IMR-90 (cell line): ENCODE results near the gene PRDM15. TPM values are rescaled to one million over a fixed set of nuclear protein-coding genes. Genes with fewer than 3 reads are reported as not detected.

Source experiments
- ATAC-seq: fragments of 200-7000 bp; cut with Tn5 transposase; 2 replicates; pipeline ENCODE4 v1.9.1; 2020; ENCODE audit warnings: low read depth, mild to moderate bottlenecking, moderate library complexity
- BruUV-seq: library from RNA; stranded (reverse); fragments of 400-500 nt; replicated peaks from 2 replicates; lab custom pipeline; 2021; lab: Mats Ljungman, UMichigan
- CTCF ChIA-PET: fragments of 300-600 bp; formaldehyde crosslinking; extraction: SDS; loops from one replicate; lab custom pipeline; 2021; ENCODE audit warnings: antibody characterized with exemption; lab: Yijun Ruan, JAX
- POLR2A ChIA-PET: fragments of 300-600 bp; sonication (Branson Sonifier 250); formaldehyde crosslinking; loops from one replicate; lab custom pipeline; 2022; ENCODE audit warnings: antibody characterized with exemption; ENCODE audit not compliant: unreplicated experiment; lab: Charles Lee
- DNase-seq: peaks from one replicate; pipeline ENCODE4 v3.0.0; 2013
- H2AFZ ChIP-seq: replicated peaks from 2 replicates; pipeline ENCODE3; 2013; ENCODE audit warnings: low read length, mild to moderate bottlenecking; ENCODE audit not compliant: poor library complexity
- H2AK5ac ChIP-seq: 2 replicates; pipeline ENCODE4 v1.6.1; 2013; ENCODE audit warnings: low read depth, low read length, inconsistent platforms
- H2AK9ac ChIP-seq: replicated peaks from 2 replicates; pipeline ENCODE3; 2013; ENCODE audit warnings: mild to moderate bottlenecking, low read depth, low read length, moderate library complexity; ENCODE audit not compliant: poor library complexity
- H2BK120ac ChIP-seq: 2 replicates; pipeline ENCODE4 v1.6.1; 2013; ENCODE audit warnings: low read depth, low read length, inconsistent platforms
- H2BK15ac ChIP-seq: 3 replicates; pipeline ENCODE4 v1.6.1; 2013; ENCODE audit warnings: low read depth, low read length, inconsistent platforms
- H2BK20ac ChIP-seq: 2 replicates; pipeline ENCODE4 v1.6.1; 2013; ENCODE audit warnings: low read depth, mild to moderate bottlenecking, inconsistent platforms, low read length, moderate library complexity
- H2BK5ac ChIP-seq: 2 replicates; pipeline ENCODE4 v1.6.1; 2013; ENCODE audit warnings: mild to moderate bottlenecking, low read depth, low read length, inconsistent platforms; ENCODE audit not compliant: poor library complexity, severe bottlenecking
- H3K14ac ChIP-seq: replicated peaks from 2 replicates; pipeline ENCODE4 v1.6.1; 2013; ENCODE audit warnings: low read depth, low read length, inconsistent platforms
- H3K18ac ChIP-seq: 2 replicates; pipeline ENCODE4 v1.6.1; 2013; ENCODE audit warnings: low read depth, low read length, control low read depth
- H3K23ac ChIP-seq: 2 replicates; pipeline ENCODE4 v1.6.1; 2013; ENCODE audit warnings: low read depth, low read length, inconsistent platforms
- H3K27ac ChIP-seq: 2 replicates; pipeline ENCODE4 v1.5.1; 2013; ENCODE audit warnings: mild to moderate bottlenecking, control low read depth, low read length; ENCODE audit not compliant: insufficient read depth
- H3K27me3 ChIP-seq: 2 replicates; pipeline ENCODE4 v1.6.1; 2013; ENCODE audit warnings: low read length; ENCODE audit not compliant: control insufficient read depth, insufficient read depth
- H3K36me3 ChIP-seq: 2 replicates; pipeline ENCODE4 v1.6.1; 2013; ENCODE audit warnings: low read length, mixed read lengths; ENCODE audit not compliant: control insufficient read depth, insufficient read depth
- H3K4ac ChIP-seq: 2 replicates; pipeline ENCODE4 v1.6.1; 2013; ENCODE audit warnings: low read depth, low read length, inconsistent platforms
- H3K4me1 ChIP-seq: 2 replicates; pipeline ENCODE4 v1.6.1; 2013; ENCODE audit warnings: low read length, mixed read lengths; ENCODE audit not compliant: control insufficient read depth, insufficient read depth
- H3K4me2 ChIP-seq: 2 replicates; pipeline ENCODE4 v1.6.1; 2013; ENCODE audit warnings: low read depth, mild to moderate bottlenecking, control low read depth, low read length, moderate library complexity
- H3K4me3 ChIP-seq: 2 replicates; pipeline ENCODE4 v1.5.1; 2013; ENCODE audit warnings: low read depth, mild to moderate bottlenecking, control low read depth, low read length, moderate library complexity; ENCODE audit not compliant: insufficient read depth
- H3K56ac ChIP-seq: 2 replicates; pipeline ENCODE4 v1.6.1; 2013; ENCODE audit warnings: low read length, inconsistent platforms; ENCODE audit not compliant: insufficient read depth; ENCODE audit errors: extremely low read depth
- H3K79me1 ChIP-seq, 2 experiments: 2 replicates each; pipeline ENCODE4 v1.6.1; 2013; ENCODE audit warnings: low read length in 2 of 2, inconsistent platforms in 1 of 2, low read depth in 1 of 2
- H3K9ac ChIP-seq: 2 replicates; pipeline ENCODE4 v1.6.1; 2013; ENCODE audit warnings: low read depth, low read length, control low read depth
- H3K9me1 ChIP-seq: 2 replicates; pipeline ENCODE4 v1.6.1; 2013; ENCODE audit warnings: low read length, inconsistent platforms; ENCODE audit not compliant: insufficient read depth
- H3K9me3 ChIP-seq: 2 replicates; pipeline ENCODE4 v1.6.1; 2013; ENCODE audit warnings: low read length; ENCODE audit not compliant: control insufficient read depth, insufficient read depth
- H4K20me1 ChIP-seq: 2 replicates; pipeline ENCODE4 v1.6.1; 2013; ENCODE audit warnings: low read length, inconsistent platforms; ENCODE audit not compliant: insufficient read depth
- H4K5ac ChIP-seq: 2 replicates; pipeline ENCODE4 v1.6.1; 2013; ENCODE audit warnings: mild to moderate bottlenecking, low read depth, low read length, control low read depth
- H4K8ac ChIP-seq, 2 experiments: 2 replicates each; pipeline ENCODE4 v1.6.1; 2013; ENCODE audit warnings: low read depth in 2 of 2, low read length in 2 of 2, control low read depth in 1 of 2, inconsistent platforms in 1 of 2
- H4K91ac ChIP-seq: 2 replicates; pipeline ENCODE4 v1.6.1; 2013; ENCODE audit warnings: low read depth, low read length, inconsistent platforms; ENCODE audit not compliant: insufficient read depth
- CHD1 ChIP-seq: IDR thresholded peaks from 2 replicates; pipeline ENCODE4 v1.6.1; 2012; ENCODE audit warnings: low read depth, low read length, improper control_type of control experiment
- ELK1 ChIP-seq: fragments of 150-350 bp; IDR thresholded peaks from 2 replicates; pipeline ENCODE4 v1.6.1; 2016; ENCODE audit warnings: low read depth, mild to moderate bottlenecking, low read length, moderate library complexity, borderline replicate concordance
- MAFK ChIP-seq: IDR thresholded peaks from 2 replicates; pipeline ENCODE4 v1.6.1; 2012; ENCODE audit warnings: low read depth, low read length, improper control_type of control experiment
- RCOR1 ChIP-seq: IDR thresholded peaks from 2 replicates; pipeline ENCODE4 v1.6.1; 2012; ENCODE audit warnings: mild to moderate bottlenecking, low read length, improper control_type of control experiment; ENCODE audit not compliant: insufficient replicate concordance
- RFX5 ChIP-seq: IDR thresholded peaks from 2 replicates; pipeline ENCODE4 v1.8.0; 2012; ENCODE audit warnings: low read depth, mild to moderate bottlenecking, low read length, moderate library complexity
- USF2 ChIP-seq: fragments of 150-350 bp; IDR thresholded peaks from 2 replicates; pipeline ENCODE4 v1.6.1; 2017; ENCODE audit warnings: mild to moderate bottlenecking, antibody characterized with exemption, low read length, low read depth
- WGBS, 2 experiments: methylation state at CpG; one replicate each; pipeline versions ENCODE4 v1.1.5 to v1.1.7; 2013; ENCODE audit warnings: missing lambda C conversion rate in 2 of 2; ENCODE audit not compliant: insufficient read length in 1 of 2; ENCODE audit errors: extremely low coverage in 2 of 2; 5-methylcytosine and 5-hydroxymethylcytosine counted together
- dilution Hi-C: fragments of 300-500 bp; cut with HindIII; formaldehyde crosslinking; loops from one replicate; pipeline ENCODE4 v1.14.3; 2018; ENCODE audit warnings: low sequenced_read_pairs; ENCODE audit not compliant: unreplicated experiment
- in situ Hi-C: fragments of 300-500 bp; cut with MboI; formaldehyde crosslinking; loops from 3 replicates; pipeline ENCODE4 v1.14.3; 2019; ENCODE audit warnings: low sequenced_read_pairs, inconsistent platforms, mixed read lengths
- intact Hi-C: fragments of 100-400 bp; cut with micrococcal nuclease; formaldehyde crosslinking; loops from 2 replicates; pipeline ENCODE4 v1.10.0; 2022
- polyA plus RNA-seq, 3 experiments: library from polyadenylated mRNA; depleted of rRNA; stranded (reverse); fragments of >200 nt; gene quantifications; 2 replicates each; pipeline ENCODE4 v1.2.3, GENCODE V29; 2012; ENCODE audit warnings: low replicate concordance in 1 of 3
- total RNA-seq: library from RNA; depleted of rRNA; stranded (reverse); fragments of >200 nt; gene quantifications from 2 replicates; pipeline ENCODE4 v1.2.3, GENCODE V29; 2012

The PRDM15 gene
- total and polyA plus RNA-seq, 2 of the 4 experiments (the other 2 are of a cell fraction): 7.3 to 8.8 TPM

- H3K4me2 ChIP-seq: no peak overlapping the region
- H2AK5ac ChIP-seq: no peak overlapping the region
- no peak overlapping the region for H3K27ac ChIP-seq
- ChIA-PET CTCF (no interaction called here), POLR2A (no interaction called here)
- no peak overlapping the region for H4K5ac ChIP-seq
- H4K91ac ChIP-seq: no peak overlapping the region
- no peak overlapping the region for H3K4me3 ChIP-seq
- H3K36me3 ChIP-seq: peaks cover 4% of the 10 kb centered on the region; the same call in 1 of the 2 replicates
- H3K9me1 ChIP-seq: peaks cover 3% of the 10 kb centered on the region; the same call in 1 of the 2 replicates
- no peak overlapping the region for H4K8ac ChIP-seq
- no peak overlapping the region for H2BK5ac ChIP-seq
- dilution Hi-C loops (no loop called here), in situ Hi-C loops (no loop called here), intact Hi-C loops (no loop called here)
- H3K4ac ChIP-seq: no peak overlapping the region
- no peak overlapping the region for H2BK15ac ChIP-seq
- no peak overlapping the region for H3K56ac ChIP-seq
- H3K27me3 ChIP-seq: no peaks in the 10 kb centered on the region
- no peaks in the 10 kb centered on the region; the same call in 1 of the 2 replicates for H4K20me1 ChIP-seq
- H2BK20ac ChIP-seq: no peak overlapping the region
- H2AFZ ChIP-seq: no peak overlapping the region
- no peaks in the 10 kb centered on the region for H3K4me1 ChIP-seq
- BruUV-seq: no TSS peak
- no CpG with 5 or more reads among the region's 7 CpGs for WGBS, 2 experiments
- no peak overlapping the region for H3K9ac ChIP-seq
- no peak for TF ChIP-seq ELK1
- TF ChIP-seq RFX5: no peak
- TF ChIP-seq CHD1: no peak
- TF ChIP-seq MAFK: no peak
- TF ChIP-seq USF2: no peak
- TF ChIP-seq RCOR1: no peak
- H2AK9ac ChIP-seq: peak overlapping the region; percentile 40
- ATAC-seq: no peak
- H3K14ac ChIP-seq: no peak overlapping the region
- H3K79me1 ChIP-seq: 0 out of 4 replicates have a peak, but pooled peaks cover 0 to 4% of the 10 kb centered on the region in 2 experiments
- H3K9me3 ChIP-seq: no peaks in the 10 kb centered on the region
- no peak overlapping the region for H2BK120ac ChIP-seq
- no peak for DNase-seq
- no peak overlapping the region for H3K18ac ChIP-seq
- H3K23ac ChIP-seq: no peak overlapping the region
These were observed 32.6 kb downstream of the PRDM15 start for GRCh38 chr21:41846536-41846935.
